ENCODE measurements around the gene TECTB.

GRCh38 chr10:112248584-112249295, 34.5 kb upstream of the TECTB start:
- TF ChIP-seq, protein P1, sequence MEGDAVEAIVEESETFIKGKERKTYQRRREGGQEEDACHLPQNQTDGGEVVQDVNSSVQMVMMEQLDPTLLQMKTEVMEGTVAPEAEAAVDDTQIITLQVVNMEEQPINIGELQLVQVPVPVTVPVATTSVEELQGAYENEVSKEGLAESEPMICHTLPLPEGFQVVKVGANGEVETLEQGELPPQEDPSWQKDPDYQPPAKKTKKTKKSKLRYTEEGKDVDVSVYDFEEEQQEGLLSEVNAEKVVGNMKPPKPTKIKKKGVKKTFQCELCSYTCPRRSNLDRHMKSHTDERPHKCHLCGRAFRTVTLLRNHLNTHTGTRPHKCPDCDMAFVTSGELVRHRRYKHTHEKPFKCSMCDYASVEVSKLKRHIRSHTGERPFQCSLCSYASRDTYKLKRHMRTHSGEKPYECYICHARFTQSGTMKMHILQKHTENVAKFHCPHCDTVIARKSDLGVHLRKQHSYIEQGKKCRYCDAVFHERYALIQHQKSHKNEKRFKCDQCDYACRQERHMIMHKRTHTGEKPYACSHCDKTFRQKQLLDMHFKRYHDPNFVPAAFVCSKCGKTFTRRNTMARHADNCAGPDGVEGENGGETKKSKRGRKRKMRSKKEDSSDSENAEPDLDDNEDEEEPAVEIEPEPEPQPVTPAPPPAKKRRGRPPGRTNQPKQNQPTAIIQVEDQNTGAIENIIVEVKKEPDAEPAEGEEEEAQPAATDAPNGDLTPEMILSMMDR (IDR thresholded peaks at IDR 0.05) = no peak
- no peak for TF ChIP-seq POLR2A (IDR thresholded peaks at IDR 0.05)

Data from heart left ventricle (tissue), 13 donors.